Measurements from ENCODE around the gene MED23. TPM values are rescaled to one million over a fixed set of nuclear protein-coding genes. Genes with fewer than 3 reads are reported as not detected.

Gene MED23
- total RNA-seq, 4 donors from 2014 or later = 24.1 to 32.3 (median 32.1) TPM

DNA sequence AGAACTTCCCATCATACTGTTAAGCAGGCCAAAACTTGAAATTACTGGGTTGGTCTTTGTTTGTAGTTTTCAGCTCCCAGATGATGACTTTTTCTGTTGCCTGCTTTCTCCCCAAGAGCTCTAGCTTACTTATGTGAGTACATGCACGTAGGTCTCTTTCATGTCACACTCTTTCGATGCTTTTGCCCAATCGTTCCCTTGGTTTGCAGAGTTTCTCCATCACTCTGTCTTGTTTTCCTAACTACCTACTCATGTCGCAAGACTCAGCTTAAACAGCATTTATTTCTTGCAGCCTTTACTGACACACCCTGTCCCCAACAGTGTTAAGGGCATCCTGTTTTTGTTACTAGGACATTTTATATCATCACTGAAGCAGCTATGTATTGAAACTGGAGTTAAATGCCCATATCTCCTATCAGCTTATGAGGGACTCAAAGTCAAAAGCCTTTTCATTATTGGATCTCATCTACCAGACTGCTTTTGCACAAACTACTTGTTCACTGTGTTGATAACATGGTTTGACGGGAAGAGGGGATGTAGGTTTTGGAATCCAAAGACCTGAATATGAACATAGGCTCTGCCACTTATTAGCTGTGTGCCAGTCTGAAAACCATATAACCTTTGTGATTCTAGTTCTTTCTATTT lies 52.1 kb downstream of the MED23 start:
- TF ChIP-seq, protein P1, sequence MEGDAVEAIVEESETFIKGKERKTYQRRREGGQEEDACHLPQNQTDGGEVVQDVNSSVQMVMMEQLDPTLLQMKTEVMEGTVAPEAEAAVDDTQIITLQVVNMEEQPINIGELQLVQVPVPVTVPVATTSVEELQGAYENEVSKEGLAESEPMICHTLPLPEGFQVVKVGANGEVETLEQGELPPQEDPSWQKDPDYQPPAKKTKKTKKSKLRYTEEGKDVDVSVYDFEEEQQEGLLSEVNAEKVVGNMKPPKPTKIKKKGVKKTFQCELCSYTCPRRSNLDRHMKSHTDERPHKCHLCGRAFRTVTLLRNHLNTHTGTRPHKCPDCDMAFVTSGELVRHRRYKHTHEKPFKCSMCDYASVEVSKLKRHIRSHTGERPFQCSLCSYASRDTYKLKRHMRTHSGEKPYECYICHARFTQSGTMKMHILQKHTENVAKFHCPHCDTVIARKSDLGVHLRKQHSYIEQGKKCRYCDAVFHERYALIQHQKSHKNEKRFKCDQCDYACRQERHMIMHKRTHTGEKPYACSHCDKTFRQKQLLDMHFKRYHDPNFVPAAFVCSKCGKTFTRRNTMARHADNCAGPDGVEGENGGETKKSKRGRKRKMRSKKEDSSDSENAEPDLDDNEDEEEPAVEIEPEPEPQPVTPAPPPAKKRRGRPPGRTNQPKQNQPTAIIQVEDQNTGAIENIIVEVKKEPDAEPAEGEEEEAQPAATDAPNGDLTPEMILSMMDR (IDR thresholded peaks at IDR 0.05; ENCODE audit: low read depth) = no peak

DNA sequence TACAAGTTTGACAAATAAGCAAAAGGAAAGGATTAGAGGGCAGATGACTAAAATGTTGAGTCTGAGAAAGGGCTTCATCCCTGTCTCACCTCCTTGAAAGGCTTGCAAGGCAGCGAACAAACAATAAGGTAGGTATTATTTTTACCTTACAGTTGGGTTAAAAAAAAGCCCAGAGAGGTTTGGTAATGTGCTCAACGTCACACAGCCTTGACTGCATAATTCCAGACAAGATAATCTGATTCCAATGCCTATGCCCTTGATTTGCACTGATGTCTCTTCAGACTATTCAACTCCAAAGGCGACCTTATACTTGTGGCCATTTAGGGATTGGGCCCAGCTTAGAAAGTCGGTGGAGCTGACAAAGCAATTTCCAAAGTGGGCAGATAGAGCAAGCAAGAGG lies 53.4 kb downstream of the MED23 start:
- TF ChIP-seq, protein P1 (IDR thresholded peaks at IDR 0.05; ENCODE audit: low read depth) = no peak

DNA sequence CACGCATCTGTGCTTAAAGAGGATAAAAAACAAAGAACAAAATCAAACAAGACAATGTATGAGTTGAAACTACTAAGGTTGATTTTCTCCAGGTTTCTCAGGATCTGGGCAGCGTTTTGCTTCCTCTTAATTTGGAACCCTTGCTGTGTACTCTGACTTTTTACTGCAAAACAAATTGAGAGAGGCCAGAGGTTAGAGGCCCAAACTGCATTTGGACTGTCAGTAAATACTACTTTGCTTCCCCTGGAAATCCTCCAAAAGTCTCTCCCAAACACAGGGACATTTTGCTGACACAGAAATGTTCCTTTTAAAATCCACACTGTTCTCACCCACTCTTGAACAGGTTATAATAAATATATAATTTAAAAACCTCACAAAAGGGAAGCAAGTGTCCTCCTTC lies 53.9 kb downstream of the MED23 start:
- TF ChIP-seq, protein P1 (IDR thresholded peaks at IDR 0.05; ENCODE audit: low read depth) = no peak

DNA sequence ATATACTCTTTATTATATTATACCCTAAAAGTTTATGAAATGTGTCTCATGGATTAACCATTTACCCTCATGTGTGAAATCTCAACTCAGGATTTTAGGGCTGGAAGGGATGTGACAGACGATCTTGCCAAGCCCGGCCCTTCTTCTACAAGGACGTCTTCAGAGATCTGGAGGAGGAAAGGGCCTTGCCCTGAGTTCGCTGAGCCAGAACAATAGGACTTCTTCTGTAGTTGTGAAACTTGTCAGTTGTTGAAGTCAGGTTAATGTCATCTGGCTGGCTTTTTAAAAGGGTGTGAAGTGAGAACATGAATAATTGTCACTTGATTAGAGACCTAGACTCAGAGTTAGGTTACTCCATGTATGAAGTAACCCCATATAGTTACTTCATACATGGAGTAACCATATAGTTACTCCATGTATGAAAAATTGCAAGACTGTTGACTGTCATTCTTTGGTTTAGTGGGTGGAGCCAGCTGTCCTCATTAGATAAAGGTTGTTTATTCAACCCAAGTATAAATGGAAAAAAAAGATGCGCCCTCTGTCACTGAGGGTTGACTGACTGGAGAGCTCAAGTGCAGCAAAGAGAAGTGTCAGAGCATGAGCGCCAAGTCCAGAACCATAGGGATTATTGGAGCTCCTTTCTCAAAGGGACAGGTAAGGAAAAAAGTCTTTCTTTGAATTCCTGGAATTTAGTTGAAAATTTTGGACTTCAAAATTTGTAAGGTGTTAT lies 55.2 kb downstream of the MED23 start, which contains the start of gene ARG1:
Gene ARG1 (plus strand): TSS at position 541 of the 730 bp plus-strand sequence. CDS start 57 bp downstream, at position 598.
- TF ChIP-seq, protein P1 (IDR thresholded peaks at IDR 0.05; ENCODE audit: low read depth) = no peak

DNA sequence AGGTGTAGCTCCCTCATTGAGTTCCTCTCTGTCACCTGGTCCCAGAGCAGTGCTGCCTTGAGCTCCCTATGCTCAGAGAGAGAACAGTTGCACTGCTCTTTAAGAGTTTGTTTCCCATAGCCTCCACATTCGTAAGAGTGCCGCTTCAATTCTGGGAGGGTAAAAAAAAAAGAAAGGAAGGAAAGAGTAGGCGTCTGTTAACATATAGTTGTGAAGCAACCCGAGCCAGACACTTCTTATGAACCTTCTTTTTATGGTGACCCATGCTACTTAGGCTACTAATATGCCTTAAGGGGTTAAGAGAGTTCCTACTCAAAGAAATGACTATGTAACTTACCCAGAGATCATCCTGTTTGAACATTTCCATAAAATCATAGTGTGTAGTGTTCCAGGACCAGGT lies 59.3 kb downstream of the MED23 start:
- TF ChIP-seq, protein P1 (IDR thresholded peaks at IDR 0.05; ENCODE audit: low read depth) = no peak

DNA sequence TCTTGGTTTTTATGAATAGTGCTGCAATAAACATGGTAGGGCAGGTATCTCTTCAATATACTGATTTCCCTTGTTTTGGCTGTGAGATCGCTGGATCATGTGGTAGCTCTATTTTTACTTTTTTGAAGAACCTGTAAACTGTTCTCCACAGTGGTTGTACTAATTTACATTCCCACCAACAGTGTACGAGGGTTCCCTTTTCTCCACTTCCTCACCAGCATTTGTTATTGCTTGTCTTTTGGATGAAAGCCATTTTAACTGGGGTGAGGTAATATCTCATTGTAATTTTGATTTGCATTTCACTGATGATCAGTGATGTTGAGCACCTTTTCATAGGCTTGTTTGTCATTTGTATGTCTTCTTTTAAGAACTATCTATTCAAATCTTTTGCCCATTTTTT lies 63.0 kb downstream of the MED23 start:
- TF ChIP-seq, protein P1 (IDR thresholded peaks at IDR 0.05; ENCODE audit: low read depth) = no peak

DNA sequence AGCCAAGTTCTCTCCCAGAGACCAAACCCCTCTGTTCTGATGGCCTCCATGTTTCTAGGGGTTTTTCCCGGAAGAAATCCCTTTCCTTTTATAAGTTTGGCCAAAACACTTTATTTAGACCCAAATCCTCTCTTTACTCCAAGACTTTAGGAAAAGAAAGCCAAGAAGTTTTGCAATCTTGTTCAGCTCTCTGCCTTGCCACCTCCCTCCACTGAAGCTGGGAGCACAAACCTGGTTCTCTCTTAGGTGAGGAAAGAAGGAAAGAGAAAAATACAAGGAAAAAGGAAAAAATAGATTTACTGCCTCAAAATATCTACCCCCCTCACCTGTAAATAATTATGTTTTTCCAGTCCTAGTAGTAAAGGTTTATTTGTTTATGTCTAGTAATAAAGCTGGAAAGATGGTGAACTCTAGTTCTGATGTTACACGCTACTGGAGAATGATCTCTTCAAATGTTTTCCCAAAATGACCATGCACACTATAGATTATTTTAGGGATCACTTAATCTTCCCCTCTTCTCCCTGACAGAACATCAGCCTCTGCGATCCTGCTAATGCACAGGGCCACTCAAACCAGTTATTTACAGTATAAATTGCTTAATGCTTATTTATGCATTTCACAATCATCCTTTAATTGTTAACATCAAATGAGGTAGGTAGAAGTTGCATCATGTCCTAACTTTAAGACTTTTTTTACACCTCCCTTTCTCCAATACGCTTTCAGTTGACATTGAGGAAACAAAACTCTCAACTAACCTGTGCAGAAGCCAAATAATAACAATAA lies 65.9 kb downstream of the MED23 start:
- TF ChIP-seq, protein P1 (IDR thresholded peaks at IDR 0.05; ENCODE audit: low read depth) = no peak

All from subcutaneous adipose tissue (tissue), 4 donors.